Left ventricle myocardium superior (tissue), 1 donor: ENCODE measurements around the gene ATP5ME. TPM values are rescaled to one million over a fixed set of nuclear protein-coding genes. Genes with fewer than 3 reads are reported as not detected.
A peak's percentile ranks its signal among the peaks of the same experiment; 100 is the strongest.

Source experiments
- ATAC-seq: fragments of 200-7000 bp; cut with Tn5 transposase; one replicate; pipeline ENCODE4 v1.9.1; 2020; ENCODE audit warnings: mild to moderate bottlenecking, moderate library complexity
- DNase-seq: peaks from one replicate; pipeline ENCODE4 v3.0.0-alpha.2; 2020
- intact Hi-C: fragments of 100-400 bp; cut with micrococcal nuclease; formaldehyde crosslinking; loops from one replicate; pipeline ENCODE4 v1.11.0; 2022
- total RNA-seq: library from RNA; stranded (reverse); fragmentation: NEBNext Ultra II Directional; extraction: Animal tissue kit (Norgen Biotek cat#: 25700); gene quantifications from one replicate; pipeline ENCODE4 v1.2.1, GENCODE V29; 2021
- donor health status: DM: no; HTN: yes; CAD: no; lungs with severe emphysema.

ATP5ME gene
- total RNA-seq, 1 donor from 2014 or later = 1,128 TPM

GRCh38 chr4:661231-661630 is 12.8 kb downstream of the ATP5ME start:
- intact Hi-C loops = no loop called here
- no peak for ATAC-seq
- DNase-seq = no peak

GRCh38 chr4:660401-660800 is 13.7 kb downstream of the ATP5ME start:
- DNase-seq = no peak
- ATAC-seq = no peak
- intact Hi-C loops = no loop called here

- ATAC-seq = no peak
- intact Hi-C loops = no loop called here
- no peak for DNase-seq
Measured at GRCh38 chr4:659851-660250, 14.2 kb downstream of the ATP5ME start.

- intact Hi-C loops = no loop called here
- DNase-seq (no peak), ATAC-seq (no peak)
Measured at GRCh38 chr4:658681-659667, 15.1 kb downstream of the ATP5ME start.

- intact Hi-C loops = no loop called here
- ATAC-seq (no peak), DNase-seq (no peak)
Measured at GRCh38 chr4:657834-658667, 16.0 kb downstream of the ATP5ME start.

- ATAC-seq = no peak
- intact Hi-C loops = no loop called here
- DNase-seq = no peak
Measured at GRCh38 chr4:657338-657833, 16.7 kb downstream of the ATP5ME start.

GRCh38 chr4:656436-657337 is 17.4 kb downstream of the ATP5ME start:
- peak; percentile 30 for DNase-seq
- intact Hi-C loops = no loop called here
- ATAC-seq = no peak

GRCh38 chr4:655464-656151 is 18.5 kb downstream of the ATP5ME start:
- DNase-seq (peak; percentile 13), ATAC-seq (no peak)
- intact Hi-C loops = no loop called here

GRCh38 chr4:654871-655463 is 19.1 kb downstream of the ATP5ME start:
- intact Hi-C loops = no loop called here
- ATAC-seq (no peak), DNase-seq (peak; percentile 21)

- ATAC-seq (no peak), DNase-seq (peak; percentile 20)
- intact Hi-C loops = no loop called here
Measured at GRCh38 chr4:654503-654845, 19.6 kb downstream of the ATP5ME start.

- no peak for DNase-seq
- ATAC-seq = no peak
- intact Hi-C loops = no loop called here
Measured at GRCh38 chr4:653831-654502, 20.1 kb downstream of the ATP5ME start.

- peak; percentile 20 for DNase-seq
- intact Hi-C loops = no loop called here
- ATAC-seq = no peak
Measured at GRCh38 chr4:653080-653821, 20.8 kb downstream of the ATP5ME start.

- intact Hi-C loops = no loop called here
- DNase-seq (peak; percentile 24), ATAC-seq (no peak)
Measured at GRCh38 chr4:651884-652642, 22.0 kb downstream of the ATP5ME start.

- no peak for ATAC-seq
- DNase-seq = peak; percentile 23
- intact Hi-C loops = no loop called here
Measured at GRCh38 chr4:650951-651883, 22.9 kb downstream of the ATP5ME start.

- intact Hi-C loops = no loop called here
- no peak for ATAC-seq
- DNase-seq = peak; percentile 8
Measured at GRCh38 chr4:650461-650860, 23.6 kb downstream of the ATP5ME start.
